HG02678 (cell line): Measurements from ENCODE around the gene B4GALT1.
A peak's percentile ranks its signal among the peaks of the same experiment; 100 is the strongest.
"Not testable (repeated sequence)": the region's sequence is repeated elsewhere in the genome, so short reads cannot be mapped to it uniquely, and the experiment has no call there.

Experiments
- ATAC-seq: cut with Tn5 transposase; IDR thresholded peaks from one replicate; pipeline ENCODE4 v1.9.1; 2021; ENCODE audit warnings: mild to moderate bottlenecking, moderate library complexity; ENCODE audit not compliant: unreplicated experiment

Gene B4GALT1

DNA sequence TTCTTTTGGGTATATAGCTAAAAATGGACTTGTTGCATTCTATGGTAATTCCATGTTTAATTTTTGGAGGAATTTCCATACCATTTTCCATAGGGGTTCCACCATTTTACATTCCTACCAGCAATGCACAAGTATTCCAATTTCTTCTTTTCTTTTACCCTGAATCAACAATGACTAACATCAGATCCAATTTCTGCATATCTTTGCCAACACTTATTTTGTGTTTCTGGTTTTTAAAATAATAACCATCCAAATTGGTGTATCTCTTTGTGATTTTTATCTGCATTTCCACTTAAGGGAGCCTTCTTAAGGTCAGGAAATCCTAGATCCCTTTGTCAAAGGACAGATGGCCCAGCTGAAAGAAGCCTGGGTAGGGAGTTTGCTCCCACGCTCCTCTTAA, 61.2 kb downstream of the B4GALT1 start:
- no peak for ATAC-seq

DNA sequence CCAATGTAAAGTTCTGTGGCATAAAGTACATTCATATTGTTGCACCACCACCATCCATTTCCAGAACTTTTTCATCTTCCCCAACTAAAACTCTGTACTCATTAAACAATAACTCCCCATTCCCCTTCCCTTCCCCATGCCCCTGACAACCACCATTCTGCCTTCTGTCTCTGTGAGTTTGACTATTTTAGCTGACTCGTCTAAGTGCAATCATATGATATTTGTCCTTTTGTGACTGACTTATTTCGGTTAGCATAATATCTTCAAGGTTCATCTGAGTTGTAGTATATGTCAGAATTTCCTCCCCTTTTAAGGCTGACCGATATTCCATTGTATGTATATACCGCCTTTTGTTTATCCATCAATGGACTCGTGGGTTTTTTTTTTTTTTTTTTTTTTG, 61.6 kb downstream of the B4GALT1 start:
- ATAC-seq = no peak

DNA sequence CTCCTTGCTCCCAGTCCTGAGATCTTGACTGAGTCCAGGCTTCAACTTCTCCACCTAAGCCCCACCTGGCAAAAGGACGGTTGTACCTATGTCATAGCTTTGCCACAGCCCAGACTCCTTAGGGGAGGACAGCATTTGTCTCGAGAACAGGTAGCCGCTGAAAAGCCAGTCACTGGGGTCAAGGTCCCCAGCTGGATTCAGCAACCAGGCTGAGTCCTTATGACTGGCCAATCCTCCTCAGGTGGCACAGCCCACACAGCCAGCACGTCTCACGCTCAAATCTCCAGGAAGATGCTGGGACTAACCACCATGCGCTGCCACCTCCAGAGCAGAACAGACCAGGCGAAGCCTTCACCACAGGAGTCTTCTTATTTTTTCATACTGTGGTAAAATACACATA, 62.7 kb downstream of the B4GALT1 start:
- no peak for ATAC-seq

DNA sequence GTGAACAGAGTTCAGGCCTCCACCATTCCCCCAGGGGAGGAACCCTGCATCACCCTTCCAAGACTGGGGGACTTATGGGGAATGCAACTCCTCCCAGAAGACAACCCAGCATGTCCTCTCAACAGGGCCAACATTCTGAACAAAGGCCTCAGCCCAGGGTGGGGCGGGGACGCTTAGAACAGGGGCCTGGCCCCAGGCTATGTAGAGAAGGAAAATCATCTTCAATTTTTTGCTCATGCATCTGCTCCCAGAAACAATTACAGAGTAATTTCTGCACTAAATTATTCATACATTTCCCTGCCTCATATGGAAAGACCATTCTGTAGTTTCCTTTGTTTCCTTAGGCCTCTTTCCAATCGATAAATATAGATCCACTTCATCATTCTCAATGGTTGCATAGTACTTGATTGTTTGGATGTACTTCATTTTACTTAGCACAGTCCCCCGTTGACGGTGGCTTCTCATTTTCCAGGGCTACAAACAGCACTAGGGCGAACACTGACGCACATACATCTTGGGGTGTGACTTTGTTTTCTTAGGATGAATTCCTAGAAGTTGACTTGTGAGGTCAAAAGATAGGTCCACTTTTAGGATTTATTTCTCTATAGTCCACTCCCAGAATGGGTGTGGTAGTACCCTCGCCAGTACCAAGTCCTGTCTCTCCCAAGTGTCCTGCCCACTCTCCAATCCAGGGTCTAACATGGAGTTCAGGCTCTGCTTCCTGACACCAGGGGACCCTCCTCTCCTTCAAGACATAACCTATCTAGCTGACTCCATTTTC, 63.4 kb downstream of the B4GALT1 start:
- no peak for ATAC-seq

DNA sequence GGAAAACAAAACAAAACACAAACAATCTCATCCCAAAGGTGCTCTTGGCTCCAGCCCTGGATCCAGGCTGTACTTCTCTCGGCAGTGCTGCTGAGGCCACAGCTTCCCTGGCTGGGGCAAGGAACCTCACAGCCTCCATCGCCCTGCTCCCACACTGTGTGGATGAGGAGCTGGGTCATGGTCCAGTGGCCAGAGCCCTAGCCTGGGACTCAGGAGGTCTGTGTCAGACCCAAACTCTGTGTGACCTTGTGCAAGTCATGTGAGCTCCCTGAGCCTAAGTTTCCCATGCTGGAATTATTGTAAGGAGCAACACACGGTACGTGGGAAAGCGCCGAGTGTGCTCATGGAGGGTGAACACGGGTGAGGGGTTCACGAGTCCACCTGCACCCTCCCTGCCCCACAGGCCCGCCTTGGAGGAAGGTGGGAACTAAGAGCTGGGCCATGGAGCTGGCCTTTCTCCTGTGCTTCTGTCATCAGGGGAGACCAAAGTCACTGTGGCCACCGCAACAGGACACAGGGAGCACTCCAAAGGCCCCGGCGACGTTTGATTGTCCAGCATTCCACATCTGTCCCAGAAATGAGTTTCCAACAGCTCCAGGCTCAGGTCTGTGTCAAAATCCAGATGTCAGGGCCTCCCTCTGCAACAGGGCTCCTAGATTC, 64.5 kb downstream of the B4GALT1 start:
- ATAC-seq = no peak

DNA sequence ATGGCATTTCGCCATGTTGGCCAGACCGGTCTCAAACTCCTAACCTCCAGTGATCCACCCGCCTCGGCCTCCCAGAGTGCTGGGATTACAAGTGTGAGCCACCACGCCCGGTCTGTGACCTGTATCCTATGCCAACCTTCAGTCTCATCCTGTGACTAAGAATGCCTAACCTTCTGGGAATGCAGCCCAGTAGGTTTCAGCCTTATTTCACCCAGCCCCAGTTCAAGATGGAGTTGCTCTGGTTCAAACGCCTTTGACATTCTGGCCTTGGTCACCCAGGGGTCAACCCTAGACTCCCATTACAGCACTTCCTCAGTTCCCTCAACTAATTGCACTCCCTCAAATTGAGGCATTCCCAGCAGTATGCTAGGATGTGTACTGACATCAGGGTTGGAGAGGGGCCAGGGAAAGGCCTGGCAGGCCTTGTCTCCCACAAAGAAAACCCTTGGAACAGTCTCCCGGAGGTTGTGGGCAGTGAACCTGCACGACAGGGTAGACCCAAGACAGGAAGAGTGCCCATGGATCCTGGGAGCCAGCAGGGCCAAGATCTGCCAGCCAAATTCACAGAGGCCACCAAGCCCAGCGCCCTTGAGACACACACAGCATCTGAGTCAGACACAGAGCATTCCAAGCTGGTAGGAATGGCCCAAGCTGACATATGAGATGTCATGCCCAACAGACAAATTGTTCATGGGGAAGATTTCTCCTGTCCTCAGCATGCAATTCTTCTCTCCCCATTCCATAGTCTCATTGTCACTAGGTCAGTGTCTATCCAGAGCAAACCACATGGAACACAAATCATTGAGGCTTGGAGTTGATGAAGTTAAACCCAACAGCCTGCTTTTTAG, 65.8 kb downstream of the B4GALT1 start:
- no peak for ATAC-seq

DNA sequence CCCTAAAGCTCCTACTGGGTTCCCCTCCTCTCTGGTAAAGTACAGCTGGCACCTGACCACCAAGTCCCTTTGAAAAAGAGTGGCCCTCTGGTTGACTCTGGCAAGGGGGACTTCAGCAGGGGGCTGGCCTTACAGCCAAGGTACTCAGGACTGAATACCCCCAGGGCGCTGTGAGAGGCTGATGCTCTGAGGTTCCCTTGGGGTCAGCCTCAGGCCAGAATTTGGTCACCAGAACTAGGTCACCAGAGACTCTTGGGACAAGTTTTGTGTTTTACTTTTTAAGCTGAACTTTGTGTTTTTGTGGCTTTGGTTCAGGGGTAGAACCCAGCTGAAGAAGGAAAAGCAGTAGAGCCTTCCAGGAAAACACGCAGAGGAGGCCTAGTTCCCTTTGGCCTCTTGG, 67.4 kb downstream of the B4GALT1 start:
- ATAC-seq = no peak

DNA sequence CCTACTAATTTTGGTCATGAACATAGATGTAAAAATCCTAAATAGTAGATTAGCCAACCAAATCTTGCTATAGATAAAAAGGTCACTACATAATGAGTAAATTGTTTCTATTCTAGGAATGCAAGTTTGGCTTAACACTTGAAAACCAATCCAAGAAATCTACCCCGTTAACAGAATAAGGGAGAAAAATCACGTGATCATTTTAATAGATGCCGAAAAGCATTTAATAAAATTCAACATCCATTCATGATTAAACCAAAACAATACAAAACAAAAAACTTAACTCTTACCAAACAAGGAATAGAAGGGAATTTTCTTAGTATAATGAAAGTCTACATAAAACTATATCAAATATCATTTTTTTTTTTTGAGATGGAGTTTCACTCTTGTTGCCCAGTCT, 69.9 kb downstream of the B4GALT1 start:
- ATAC-seq = no peak

DNA sequence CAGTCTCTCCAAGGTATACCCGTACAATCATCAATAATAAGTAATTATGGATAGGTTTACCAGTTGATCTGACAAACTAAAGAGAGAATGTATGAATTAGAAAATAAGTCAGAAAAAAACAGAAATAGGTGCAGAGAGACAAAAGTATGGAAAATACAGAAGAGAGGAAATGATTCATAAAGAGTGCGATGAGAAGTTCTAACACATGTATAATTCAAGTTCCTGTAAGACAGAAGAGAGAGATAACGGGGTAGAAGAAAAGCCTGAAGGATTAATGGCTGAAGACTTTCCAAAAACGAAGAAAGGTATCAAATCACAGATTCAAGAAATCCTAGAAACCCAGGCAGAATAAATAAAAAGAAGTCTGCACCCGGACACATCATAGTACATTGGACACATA, 74.5 kb downstream of the B4GALT1 start:
- no peak for ATAC-seq

DNA sequence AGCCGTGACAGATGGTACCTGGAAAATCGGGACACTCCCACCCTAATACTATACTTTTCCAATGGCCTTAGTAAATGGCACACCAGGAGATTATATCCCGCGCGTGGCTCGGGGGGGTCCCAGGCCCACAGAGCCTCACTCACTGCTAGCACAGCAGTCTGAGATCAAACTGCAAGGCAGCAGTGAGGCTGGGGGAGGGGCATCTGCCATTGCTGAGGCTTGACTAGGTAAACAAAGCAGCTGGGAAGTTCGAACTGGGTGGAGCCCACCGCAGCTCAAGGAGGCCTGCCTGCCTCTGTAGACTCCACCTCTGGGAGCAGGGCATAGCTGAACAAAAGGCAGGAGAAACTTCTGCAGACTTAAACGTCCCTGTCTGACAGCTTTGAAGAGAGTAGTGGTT, 81.5 kb downstream of the B4GALT1 start:
- ATAC-seq = not testable (repeated sequence)

DNA sequence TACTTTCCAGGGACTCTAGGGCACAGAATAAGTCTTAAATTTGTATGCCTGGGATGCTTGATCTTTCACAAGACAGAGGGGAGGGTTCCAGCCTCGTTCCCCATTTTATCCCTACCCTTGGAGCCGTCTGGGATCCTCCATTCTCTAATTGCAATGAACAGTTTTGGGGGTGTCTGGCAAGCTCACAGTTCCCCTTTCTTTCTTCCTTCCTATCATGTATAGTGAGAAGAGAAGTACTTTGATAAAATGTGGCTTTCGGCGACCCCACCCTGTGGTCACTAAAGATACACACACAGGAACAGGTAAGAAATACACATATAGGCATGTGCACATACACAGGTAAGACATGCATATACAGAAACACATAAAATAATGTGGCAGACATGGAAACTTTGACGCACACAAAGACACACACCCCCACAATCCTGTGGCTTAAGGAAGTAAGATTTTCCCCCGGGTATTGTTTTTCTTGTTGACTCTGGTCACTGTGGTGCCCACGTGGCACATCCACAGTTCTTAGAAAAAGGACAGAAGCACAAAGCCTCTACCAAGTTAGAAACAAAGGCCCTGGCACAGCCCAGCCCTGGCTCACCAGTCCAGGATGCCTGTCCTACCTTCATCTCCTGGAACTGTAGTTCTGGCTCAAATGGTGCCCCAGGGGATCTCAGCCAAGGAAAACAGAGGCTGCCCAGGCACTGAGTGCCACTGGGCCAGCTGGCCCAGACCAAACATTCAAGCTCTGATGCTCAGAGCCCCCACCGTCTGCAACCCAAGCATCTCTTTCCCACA, 84.4 kb downstream of the B4GALT1 start:
- no peak for ATAC-seq

DNA sequence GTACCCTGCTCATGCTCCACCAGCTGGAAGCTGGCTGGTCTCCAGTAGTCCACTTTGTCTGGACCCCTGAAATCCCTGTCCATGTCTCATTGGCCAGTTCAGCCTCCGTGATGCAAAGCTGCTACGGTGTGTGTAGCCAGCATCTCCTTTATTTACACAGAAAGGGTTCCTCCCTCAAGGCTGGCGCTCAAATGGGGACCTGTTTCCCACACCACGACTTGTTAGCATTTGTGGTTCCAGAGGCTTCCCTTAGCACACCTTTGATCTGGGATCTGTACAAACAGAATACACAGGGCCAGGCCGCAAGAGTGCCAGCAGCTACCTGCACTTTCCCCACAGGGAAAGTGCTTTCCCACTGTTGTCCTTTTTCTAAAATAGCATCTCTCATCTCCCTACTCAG, 85.0 kb downstream of the B4GALT1 start:
- ATAC-seq = no peak

DNA sequence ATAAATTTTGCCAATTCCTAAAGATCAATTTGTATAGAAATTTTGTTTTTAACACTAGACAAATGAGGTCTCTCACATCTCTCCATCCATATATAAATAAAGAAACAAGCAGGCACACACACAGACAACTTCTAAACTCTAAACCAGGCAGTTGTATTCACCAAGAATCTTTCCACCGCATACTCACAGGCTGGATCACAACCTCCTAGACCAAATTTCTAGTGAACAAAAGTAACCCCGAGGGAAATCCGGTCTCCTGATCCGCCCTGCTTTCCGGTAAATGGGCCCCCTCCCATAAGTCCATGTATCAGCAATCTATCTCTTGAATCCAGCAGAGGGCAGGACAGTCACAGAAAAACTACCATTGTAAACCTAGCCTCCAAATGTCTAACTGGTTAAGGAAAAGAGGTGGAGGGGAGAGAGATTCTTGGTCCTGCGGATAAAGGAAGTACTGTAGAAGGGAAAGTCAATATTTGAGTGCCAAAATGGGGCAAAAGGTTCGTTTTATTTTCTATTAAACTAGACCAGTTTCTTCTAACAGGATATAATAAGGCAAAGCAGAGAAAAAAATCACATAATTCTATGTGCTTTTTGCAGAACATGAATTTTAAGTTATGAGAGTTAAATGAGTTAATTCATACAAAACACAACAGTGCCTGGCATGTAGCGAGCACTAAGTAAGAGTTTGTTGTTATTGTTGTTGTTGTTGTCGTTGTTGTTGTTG, 85.8 kb downstream of the B4GALT1 start:
- peak; percentile 37 for ATAC-seq

DNA sequence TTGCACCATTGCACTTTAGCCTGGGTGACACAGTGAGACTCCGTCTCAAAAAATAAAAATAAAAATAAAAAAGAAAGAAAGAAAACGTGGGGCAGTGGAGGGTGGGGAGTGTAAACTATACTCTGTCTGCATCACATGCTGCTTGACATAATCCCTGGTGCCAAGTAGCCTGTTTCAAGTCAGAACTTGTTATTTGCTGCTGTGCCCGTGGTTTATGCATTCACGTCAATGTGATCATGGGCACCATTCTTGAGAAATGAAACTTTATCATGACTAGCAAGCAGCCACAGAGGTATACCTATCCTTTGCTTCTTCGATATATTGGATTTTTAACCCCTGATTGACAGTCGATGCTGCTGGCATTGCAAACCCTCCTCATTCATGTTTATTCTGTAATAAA, 86.6 kb downstream of the B4GALT1 start:
- no peak for ATAC-seq

DNA sequence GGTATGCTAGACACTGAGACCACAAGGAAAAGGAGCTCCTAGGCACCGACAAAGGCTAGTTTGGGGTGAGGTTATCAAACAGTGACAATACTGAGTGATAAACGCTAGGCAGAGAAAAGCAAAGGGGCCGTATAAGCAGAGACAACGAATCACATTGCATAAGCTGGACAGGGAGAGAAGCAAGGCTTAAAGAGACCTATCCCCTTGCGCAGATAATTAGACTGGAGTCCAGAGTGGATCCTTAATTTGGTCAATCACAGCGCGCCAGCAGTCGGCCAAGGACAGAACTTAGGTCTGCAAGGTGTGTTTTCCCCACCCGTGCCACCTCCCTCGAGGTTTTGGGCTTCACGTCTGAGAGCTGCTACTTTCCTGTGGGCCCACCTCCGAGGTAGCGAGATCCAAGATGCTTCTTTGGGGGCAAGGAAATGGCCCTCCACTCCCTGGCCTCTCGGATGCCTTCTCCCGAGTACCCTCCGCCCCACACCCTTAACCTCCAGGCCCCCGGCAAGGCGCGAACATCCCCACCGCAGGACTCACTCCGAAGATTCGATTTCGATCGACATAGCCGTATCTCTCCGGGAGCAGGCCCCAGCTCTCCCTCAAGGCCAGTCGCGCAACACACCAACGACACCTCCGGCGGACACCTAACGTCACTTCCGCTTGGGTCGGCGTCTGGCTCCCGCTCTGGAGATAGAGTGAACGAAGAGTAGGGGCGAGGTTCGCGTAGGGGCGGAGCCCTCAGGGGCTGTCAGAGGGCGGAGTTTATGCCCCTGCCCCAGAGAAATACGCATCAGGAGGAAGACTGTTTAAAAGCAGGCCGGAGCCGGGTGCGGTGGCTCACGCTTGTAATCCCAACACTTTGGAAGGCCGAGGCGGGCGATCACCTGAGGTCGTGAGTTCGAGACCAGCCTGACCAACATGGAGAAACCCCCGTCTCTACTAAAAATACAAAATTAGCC, 90.8 kb downstream of the B4GALT1 start, which contains the start of gene SMU1:
SMU1 (minus strand) TSS at position 629 of the 959 bp plus-strand sequence; CDS start at position 563, 66 bp downstream.
- peak; percentile 100 for ATAC-seq

DNA sequence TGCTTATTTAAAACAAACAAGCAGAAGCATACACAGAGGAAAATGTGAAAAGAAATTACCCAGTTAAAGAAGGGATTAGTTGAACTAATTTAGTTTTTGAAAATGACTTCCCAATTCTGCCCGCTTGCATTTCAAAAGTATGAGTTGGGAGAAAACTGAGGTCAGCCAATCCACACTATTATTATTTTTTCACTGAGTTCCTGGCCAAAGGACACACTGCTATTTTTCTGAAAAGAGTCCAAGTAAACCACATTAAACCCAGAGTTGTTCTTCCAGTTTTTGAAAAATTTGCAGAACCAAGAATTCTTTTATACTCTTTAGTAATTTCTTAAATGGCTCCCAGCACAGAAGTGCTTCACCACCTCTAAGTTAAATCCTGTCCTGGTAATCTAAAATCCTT, 98.1 kb downstream of the B4GALT1 start:
- ATAC-seq = no peak

DNA sequence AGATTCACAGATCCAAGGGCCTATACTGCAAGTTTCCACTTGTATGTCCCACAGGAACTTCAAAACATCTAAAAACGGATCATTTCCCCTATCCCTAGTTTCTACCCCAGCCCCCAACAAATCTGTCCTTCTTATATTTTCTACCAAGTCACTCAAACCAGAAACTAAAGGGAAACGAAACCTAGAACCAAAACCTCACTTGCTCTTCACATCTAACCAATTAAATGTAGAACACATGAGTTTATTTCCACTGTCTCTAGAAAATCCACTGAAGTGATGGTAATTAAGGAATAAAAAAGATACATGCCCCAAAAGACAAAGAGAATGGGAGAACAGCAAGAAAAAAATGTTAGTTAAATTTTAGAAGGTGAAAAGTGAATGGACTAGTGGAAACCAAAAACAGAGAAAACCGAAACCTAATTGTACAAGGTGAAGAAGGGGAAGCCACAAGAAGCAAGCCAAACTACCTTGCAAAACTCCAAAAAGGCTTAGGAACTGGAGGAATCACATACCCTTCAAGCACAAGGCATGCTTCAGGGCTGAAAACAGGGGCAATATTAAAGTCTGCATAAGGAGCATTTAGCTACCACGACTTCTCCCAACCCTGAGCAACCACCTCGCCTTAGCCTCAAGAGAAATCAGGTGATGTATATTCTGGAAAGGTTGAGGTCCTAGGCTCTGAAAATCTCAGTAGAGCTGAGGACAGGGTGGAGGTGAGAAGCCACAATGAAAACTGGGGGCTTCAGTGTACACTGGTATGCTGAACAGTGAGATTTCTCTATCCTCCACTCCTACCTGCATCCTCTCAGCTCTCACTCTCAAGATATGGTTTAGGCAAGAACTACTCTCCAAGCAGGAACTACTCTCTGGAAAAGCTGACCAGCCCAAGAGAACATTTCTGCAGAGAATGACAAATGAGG, 101.7 kb downstream of the B4GALT1 start:
- ATAC-seq = peak; percentile 74
